GM12878 (cell line): Measurements from ENCODE around the gene ADGRV1. TPM values are rescaled to one million over a fixed set of nuclear protein-coding genes. Genes with fewer than 3 reads are reported as not detected.

ENCODE experiments used
- ATAC-seq: fragments of 200-7000 bp; cut with Tn5 transposase; 3 replicates; pipeline ENCODE4 v1.9.1; 2020; ENCODE audit warnings: mild to moderate bottlenecking, moderate library complexity
- BruUV-seq: library from RNA; stranded (reverse); fragments of 400-500 nt; replicated peaks from 2 replicates; lab custom pipeline; 2021; lab: Mats Ljungman, UMichigan
- CTCF ChIA-PET: fragments of 300-600 bp; sonication (Branson Sonifier 250); formaldehyde crosslinking; extraction: SDS; loops from one replicate; lab custom pipeline; 2021; ENCODE audit warnings: inconsistent platforms; lab: Yijun Ruan, JAX
- POLR2A ChIA-PET: fragments of 350-600 bp; formaldehyde crosslinking; extraction: SDS; loops from one replicate; lab custom pipeline; 2021; ENCODE audit warnings: inconsistent platforms; lab: Charles Lee
- RAD21 ChIA-PET: fragments of 300-600 bp; sonication (Branson Sonifier 250); formaldehyde crosslinking; loops from one replicate; lab custom pipeline; 2023; ENCODE audit warnings: antibody characterized with exemption; ENCODE audit not compliant: unreplicated experiment; lab: Charles Lee
- SMC1A ChIA-PET: fragments of 300-600 bp; sonication (Branson Sonifier 250); formaldehyde crosslinking; loops from one replicate; lab custom pipeline; 2023; ENCODE audit not compliant: unreplicated experiment, uncharacterized antibody; lab: Charles Lee
- DNase-seq: peaks from one replicate; pipeline ENCODE4 v3.0.0-alpha.2; 2011; ENCODE audit warnings: low read depth, low spot score
- FAIRE-seq: peaks from 3 replicates; lab custom pipeline; 2011; peaks lifted over from hg19 to GRCh38; lab: Jason Lieb, UNC
- H2AFZ ChIP-seq: 2 replicates; pipeline ENCODE4 v1.6.0; 2011; ENCODE audit warnings: low read depth, low read length, control low read depth; ENCODE audit not compliant: control insufficient read depth
- H3K27ac ChIP-seq: 2 replicates; pipeline ENCODE4 v1.5.1; 2011; ENCODE audit warnings: control low read depth; ENCODE audit not compliant: control insufficient read depth, insufficient read depth
- H3K27me3 ChIP-seq, 2 experiments: replicated peaks in 1 of 2; 2 replicates each; pipeline versions ENCODE4 v1.6.0 to v1.6.1; 2011; ENCODE audit warnings: low read length in 1 of 2; ENCODE audit not compliant: control insufficient read depth in 2 of 2, insufficient read depth in 2 of 2
- H3K36me3 ChIP-seq, 2 experiments: 2 replicates each; pipeline ENCODE4 v1.5.1; 2011; ENCODE audit warnings: low read length in 1 of 2; ENCODE audit not compliant: control insufficient read depth in 2 of 2, insufficient read depth in 2 of 2
- H3K4me1 ChIP-seq: 2 replicates; pipeline ENCODE4 v1.6.1; 2011; ENCODE audit warnings: mild to moderate bottlenecking, low read length, moderate library complexity, mixed read lengths; ENCODE audit not compliant: control insufficient read depth, insufficient read depth
- H3K4me2 ChIP-seq: 2 replicates; pipeline ENCODE4 v1.6.0; 2011; ENCODE audit warnings: control low read depth; ENCODE audit not compliant: control insufficient read depth, insufficient read depth
- H3K4me3 ChIP-seq: fragments of 200-600 bp; sonication (generic); 2 replicates; pipeline ENCODE4 v1.5.1; 2016
- H3K79me2 ChIP-seq: 2 replicates; pipeline ENCODE4 v1.6.0; 2011; ENCODE audit warnings: low read length; ENCODE audit not compliant: control insufficient read depth, insufficient read depth
- H3K9ac ChIP-seq: 2 replicates; pipeline ENCODE4 v1.8.0; 2011; ENCODE audit warnings: low read length, control low read depth, mixed read lengths; ENCODE audit not compliant: control insufficient read depth, insufficient read depth
- H3K9me3 ChIP-seq: replicated peaks from 3 replicates; pipeline ENCODE4 v1.5.1; 2011; ENCODE audit warnings: mild to moderate bottlenecking, low read length; ENCODE audit not compliant: control insufficient read depth, insufficient read depth
- H4K20me1 ChIP-seq: 2 replicates; pipeline ENCODE4 v1.6.0; 2011; ENCODE audit not compliant: control insufficient read depth, insufficient read depth
- BACH1 ChIP-seq: fragments of 450-650 bp; IDR thresholded peaks from 2 replicates; pipeline ENCODE4 v1.6.1; 2017; ENCODE audit warnings: mild to moderate bottlenecking, borderline replicate concordance
- HCFC1 ChIP-seq: fragments of 150-350 bp; IDR thresholded peaks from 2 replicates; pipeline ENCODE4 v1.6.1; 2014; ENCODE audit warnings: low read length
- NFXL1 ChIP-seq: fragments of 450-650 bp; IDR thresholded peaks from 2 replicates; pipeline ENCODE4 v1.6.1; 2017; ENCODE audit warnings: antibody characterized with exemption, mild to moderate bottlenecking, borderline replicate concordance
- POLR2A ChIP-seq: IDR thresholded peaks from 2 replicates; pipeline ENCODE4 v1.6.1; 2011; ENCODE audit warnings: low read depth, mild to moderate bottlenecking, low read length
- POLR2AphosphoS2 ChIP-seq: IDR thresholded peaks from 2 replicates; pipeline ENCODE4 v1.6.1; 2011; ENCODE audit warnings: low read depth, mild to moderate bottlenecking, low read length, improper control_type of control experiment, moderate library complexity
- RAD51 ChIP-seq: fragments of 450-650 bp; IDR thresholded peaks from 2 replicates; pipeline ENCODE4 v1.6.1; 2016; ENCODE audit warnings: moderate library complexity, mild to moderate bottlenecking, inconsistent platforms
- SMAD1 ChIP-seq: fragments of 450-650 bp; IDR thresholded peaks from 2 replicates; pipeline ENCODE4 v1.6.1; 2018; ENCODE audit warnings: mild to moderate bottlenecking, low read depth; ENCODE audit not compliant: partially characterized antibody
- SMARCA5 ChIP-seq: fragments of 450-650 bp; IDR thresholded peaks from 2 replicates; pipeline ENCODE4 v1.6.1; 2017; ENCODE audit warnings: mild to moderate bottlenecking
- SP1 ChIP-seq: IDR thresholded peaks from one replicate; pipeline ENCODE4 v1.6.1; 2011; ENCODE audit warnings: low read depth, low read length
- TBL1XR1 ChIP-seq: IDR thresholded peaks from 2 replicates; pipeline ENCODE4 v1.6.1; 2012; ENCODE audit warnings: low read depth, low read length, improper control_type of control experiment
- YBX1 ChIP-seq: fragments of 450-650 bp; IDR thresholded peaks from 2 replicates; pipeline ENCODE4 v1.6.1; 2016; ENCODE audit warnings: antibody characterized with exemption
- WGBS: methylation state at CpG from one replicate; pipeline ENCODE4 v1.1.6; 2016; ENCODE audit warnings: low lambda C conversion rate; ENCODE audit not compliant: insufficient replicate concordance, insufficient coverage; ENCODE audit errors: missing lambda C conversion rate; 5-methylcytosine and 5-hydroxymethylcytosine counted together
- in situ Hi-C: fragments of 300-500 bp; cut with MboI; formaldehyde crosslinking; loops from 9 replicates; pipeline ENCODE4 v1.14.3; 2018; ENCODE audit warnings: mixed read lengths
- intact Hi-C: fragments of 100-400 bp; cut with micrococcal nuclease; formaldehyde crosslinking; loops from one replicate; pipeline ENCODE4 v1.14.2; 2022; ENCODE audit not compliant: unreplicated experiment
- polyA plus RNA-seq, 11 experiments: library from polyadenylated mRNA; depleted of rRNA in 4 of 11; unstranded in 6 of 11; stranded (reverse) in 5 of 11; fragments of >200 nt; fragmentation: Nextera tagmentation in 4 of 11; fragmentation: Illumina TruSeq in 1 of 11; extraction: Ambion mirVana in 4 of 11; extraction: Trizol in 1 of 11; gene quantifications; 1 replicate in 1 of 11; 2 replicates in 10 of 11; pipeline versions ENCODE4 v1.2.1 to v1.2.3, GENCODE V29; 2011 to 2016; ENCODE audit warnings: inconsistent platforms in 2 of 11, missing spikeins in 2 of 11, low read depth in 1 of 11
- total RNA-seq, 4 experiments: library from RNA; depleted of rRNA in 3 of 4; stranded (reverse); fragments of >200 nt in 3 of 4; fragmentation: Illumina TruSeq in 1 of 4; extraction: Trizol in 1 of 4; gene quantifications; 2 replicates each; pipeline versions ENCODE4 v1.2.1 to v1.2.3, GENCODE V29; 2013 to 2021
- TF ChIP-seq, protein P1 (sequence below): IDR thresholded peaks from 2 replicates; pipeline ENCODE4 v1.6.1; 2012; ENCODE audit warnings: low read depth, low read length, improper control_type of control experiment
- TF ChIP-seq, protein P2 (sequence below): fragments of 450-650 bp; IDR thresholded peaks from 2 replicates; pipeline ENCODE4 v1.6.1; 2016; ENCODE audit warnings: mild to moderate bottlenecking, moderate library complexity, borderline replicate concordance

ADGRV1 gene
- total and polyA plus RNA-seq, 10 of the 15 experiments (the other 5 are each of a cell fraction or from before 2014, with no cell fraction given), result 0.04 to 8.1 (median 0.16) TPM; not detected in 1

DNA sequence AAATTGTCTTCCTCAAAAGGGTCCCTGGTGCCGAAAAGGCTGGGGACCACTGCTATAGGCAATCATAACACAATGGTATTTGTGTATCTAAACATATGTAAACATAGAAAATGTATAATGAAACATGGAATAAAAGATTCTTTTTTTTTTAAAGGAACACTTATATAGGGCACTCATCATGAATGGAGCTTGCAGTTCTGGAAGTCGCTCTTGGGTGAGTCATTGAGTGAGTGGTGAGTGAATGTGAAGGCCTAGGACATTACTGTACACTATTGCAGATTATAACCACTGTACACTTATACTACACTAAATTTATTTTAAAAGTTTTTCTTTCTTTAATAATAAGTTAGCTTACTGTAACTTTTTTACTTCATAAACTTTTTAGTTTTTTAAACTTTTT, 648.1 kb downstream of the ADGRV1 start:
- no TSS peak for BruUV-seq
- ChIA-PET POLR2A (no interaction called here), SMC1A (interaction anchor here (0.9 to 1.2 kb wide), 2 partner anchors 24 to 56 kb away, joined by 3 to 7 read pairs; no protein-coding TSS in a partner anchor), RAD21 (interaction anchor here (1.2 kb wide), 2 partner anchors 178 to 276 kb away, joined by 3 to 4 read pairs; no protein-coding TSS in a partner anchor), CTCF (interaction anchor here (0.7 to 1.6 kb wide), 2 partner anchors 13 to 919 kb away, joined by 3 to 5 read pairs; no protein-coding TSS in a partner anchor)
- Histone ChIP-seq H3K27me3 (no peaks in the 10 kb centered on the region), H3K36me3 (no peaks in the 10 kb centered on the region), H3K4me1 (no peaks in the 10 kb centered on the region), H3K4me3 (no peak overlapping the region), H3K79me2 (no peaks in the 10 kb centered on the region), H3K9ac (no peak overlapping the region), H3K9me3 (no peaks in the 10 kb centered on the region), H2AFZ (no peak overlapping the region)
- no peak for FAIRE-seq
- in situ Hi-C loops, result no loop called here
- no peak for ATAC-seq
- no peak for DNase-seq
- WGBS, result 45% methylated on average over 2 of the region's 2 CpGs
- TF ChIP-seq YBX1 (no peak), HCFC1 (no peak), BACH1 (no peak)
- TF ChIP-seq, all 136 proteins: peak for 0
- no peaks in the 10 kb centered on the region for H4K20me1 ChIP-seq
- H3K27ac ChIP-seq, result no peak overlapping the region
- no peak overlapping the region for H3K4me2 ChIP-seq
- intact Hi-C loops, result no loop called here

DNA sequence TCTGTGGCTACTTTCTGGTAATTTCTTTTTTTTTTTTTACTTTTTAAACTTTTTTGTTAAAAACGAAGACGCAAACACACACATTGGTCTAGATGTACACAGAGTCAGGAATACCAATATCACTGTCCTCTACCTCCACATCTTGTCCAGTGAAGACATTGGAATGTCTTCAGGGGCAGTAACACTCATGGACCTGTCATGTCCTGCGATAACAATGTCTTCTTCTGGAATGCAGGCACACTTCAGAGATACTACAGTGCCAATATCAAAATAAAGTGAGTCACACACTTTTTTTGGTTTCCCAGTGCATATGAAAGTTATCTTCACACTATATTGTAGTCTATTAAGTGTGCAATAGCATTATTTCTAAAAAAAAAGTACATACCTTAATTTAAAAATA, 648.7 kb downstream of the ADGRV1 start:
- H3K9me3 ChIP-seq, result no peaks in the 10 kb centered on the region
- no peaks in the 10 kb centered on the region for H3K27me3 ChIP-seq
- H3K4me2 ChIP-seq, result no peak overlapping the region
- H4K20me1 ChIP-seq, result no peaks in the 10 kb centered on the region
- no peak overlapping the region for H3K4me3 ChIP-seq
- no peaks in the 10 kb centered on the region for H3K36me3 ChIP-seq
- RAD21 ChIA-PET, result interaction anchor here (1.2 to 1.3 kb wide), 3 partner anchors 12 to 276 kb away, joined by 3 to 4 read pairs (median 3); no protein-coding TSS in a partner anchor
- SMC1A ChIA-PET, result interaction anchor here (0.9 to 1.2 kb wide), 2 partner anchors 24 to 56 kb away, joined by 3 to 7 read pairs; no protein-coding TSS in a partner anchor
- H2AFZ ChIP-seq, result no peak overlapping the region
- no peak overlapping the region for H3K27ac ChIP-seq
- CTCF ChIA-PET, result interaction anchor here (0.7 to 1.6 kb wide), 2 partner anchors 12 to 918 kb away, joined by 3 to 5 read pairs; no protein-coding TSS in a partner anchor
- 46% methylated on average over 3 of the region's 3 CpGs for WGBS
- DNase-seq, result no peak
- intact Hi-C loops (no loop called here), in situ Hi-C loops (no loop called here)
- H3K4me1 ChIP-seq, result no peaks in the 10 kb centered on the region
- ATAC-seq, result no peak
- POLR2A ChIA-PET, result no interaction called here
- no peak overlapping the region for H3K9ac ChIP-seq
- no peaks in the 10 kb centered on the region for H3K79me2 ChIP-seq
- no peak for FAIRE-seq
- BruUV-seq, result no TSS peak
- no peak for TF ChIP-seq NFXL1
- no peak for TF ChIP-seq SMARCA5
- TF ChIP-seq SP1, result no peak
- TF ChIP-seq SMAD1, result no peak
- TF ChIP-seq, protein P1, sequence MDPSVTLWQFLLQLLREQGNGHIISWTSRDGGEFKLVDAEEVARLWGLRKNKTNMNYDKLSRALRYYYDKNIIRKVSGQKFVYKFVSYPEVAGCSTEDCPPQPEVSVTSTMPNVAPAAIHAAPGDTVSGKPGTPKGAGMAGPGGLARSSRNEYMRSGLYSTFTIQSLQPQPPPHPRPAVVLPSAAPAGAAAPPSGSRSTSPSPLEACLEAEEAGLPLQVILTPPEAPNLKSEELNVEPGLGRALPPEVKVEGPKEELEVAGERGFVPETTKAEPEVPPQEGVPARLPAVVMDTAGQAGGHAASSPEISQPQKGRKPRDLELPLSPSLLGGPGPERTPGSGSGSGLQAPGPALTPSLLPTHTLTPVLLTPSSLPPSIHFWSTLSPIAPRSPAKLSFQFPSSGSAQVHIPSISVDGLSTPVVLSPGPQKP, result no peak
- TF ChIP-seq POLR2AphosphoS2, result no peak
- TF ChIP-seq RAD51, result no peak
- TF ChIP-seq TBL1XR1, result no peak
- no peak for TF ChIP-seq POLR2A
- TF ChIP-seq, protein P2, sequence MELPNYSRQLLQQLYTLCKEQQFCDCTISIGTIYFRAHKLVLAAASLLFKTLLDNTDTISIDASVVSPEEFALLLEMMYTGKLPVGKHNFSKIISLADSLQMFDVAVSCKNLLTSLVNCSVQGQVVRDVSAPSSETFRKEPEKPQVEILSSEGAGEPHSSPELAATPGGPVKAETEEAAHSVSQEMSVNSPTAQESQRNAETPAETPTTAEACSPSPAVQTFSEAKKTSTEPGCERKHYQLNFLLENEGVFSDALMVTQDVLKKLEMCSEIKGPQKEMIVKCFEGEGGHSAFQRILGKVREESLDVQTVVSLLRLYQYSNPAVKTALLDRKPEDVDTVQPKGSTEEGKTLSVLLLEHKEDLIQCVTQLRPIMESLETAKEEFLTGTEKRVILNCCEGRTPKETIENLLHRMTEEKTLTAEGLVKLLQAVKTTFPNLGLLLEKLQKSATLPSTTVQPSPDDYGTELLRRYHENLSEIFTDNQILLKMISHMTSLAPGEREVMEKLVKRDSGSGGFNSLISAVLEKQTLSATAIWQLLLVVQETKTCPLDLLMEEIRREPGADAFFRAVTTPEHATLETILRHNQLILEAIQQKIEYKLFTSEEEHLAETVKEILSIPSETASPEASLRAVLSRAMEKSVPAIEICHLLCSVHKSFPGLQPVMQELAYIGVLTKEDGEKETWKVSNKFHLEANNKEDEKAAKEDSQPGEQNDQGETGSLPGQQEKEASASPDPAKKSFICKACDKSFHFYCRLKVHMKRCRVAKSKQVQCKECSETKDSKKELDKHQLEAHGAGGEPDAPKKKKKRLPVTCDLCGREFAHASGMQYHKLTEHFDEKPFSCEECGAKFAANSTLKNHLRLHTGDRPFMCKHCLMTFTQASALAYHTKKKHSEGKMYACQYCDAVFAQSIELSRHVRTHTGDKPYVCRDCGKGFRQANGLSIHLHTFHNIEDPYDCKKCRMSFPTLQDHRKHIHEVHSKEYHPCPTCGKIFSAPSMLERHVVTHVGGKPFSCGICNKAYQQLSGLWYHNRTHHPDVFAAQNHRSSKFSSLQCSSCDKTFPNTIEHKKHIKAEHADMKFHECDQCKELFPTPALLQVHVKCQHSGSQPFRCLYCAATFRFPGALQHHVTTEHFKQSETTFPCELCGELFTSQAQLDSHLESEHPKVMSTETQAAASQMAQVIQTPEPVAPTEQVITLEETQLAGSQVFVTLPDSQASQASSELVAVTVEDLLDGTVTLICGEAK, result no peak
